CD4-positive, alpha-beta T cell treated with Interleukin-10 for 1 hour (primary cell): Measurements from ENCODE around the gene ABL1.
"Not testable (repeated sequence)": the region's sequence is repeated elsewhere in the genome, so short reads cannot be mapped to it uniquely, and the experiment has no call there.

Experiments
- DNase-seq: peaks from one replicate; pipeline ENCODE4 v3.0.0-alpha.2; 2020

ABL1 gene

DNA sequence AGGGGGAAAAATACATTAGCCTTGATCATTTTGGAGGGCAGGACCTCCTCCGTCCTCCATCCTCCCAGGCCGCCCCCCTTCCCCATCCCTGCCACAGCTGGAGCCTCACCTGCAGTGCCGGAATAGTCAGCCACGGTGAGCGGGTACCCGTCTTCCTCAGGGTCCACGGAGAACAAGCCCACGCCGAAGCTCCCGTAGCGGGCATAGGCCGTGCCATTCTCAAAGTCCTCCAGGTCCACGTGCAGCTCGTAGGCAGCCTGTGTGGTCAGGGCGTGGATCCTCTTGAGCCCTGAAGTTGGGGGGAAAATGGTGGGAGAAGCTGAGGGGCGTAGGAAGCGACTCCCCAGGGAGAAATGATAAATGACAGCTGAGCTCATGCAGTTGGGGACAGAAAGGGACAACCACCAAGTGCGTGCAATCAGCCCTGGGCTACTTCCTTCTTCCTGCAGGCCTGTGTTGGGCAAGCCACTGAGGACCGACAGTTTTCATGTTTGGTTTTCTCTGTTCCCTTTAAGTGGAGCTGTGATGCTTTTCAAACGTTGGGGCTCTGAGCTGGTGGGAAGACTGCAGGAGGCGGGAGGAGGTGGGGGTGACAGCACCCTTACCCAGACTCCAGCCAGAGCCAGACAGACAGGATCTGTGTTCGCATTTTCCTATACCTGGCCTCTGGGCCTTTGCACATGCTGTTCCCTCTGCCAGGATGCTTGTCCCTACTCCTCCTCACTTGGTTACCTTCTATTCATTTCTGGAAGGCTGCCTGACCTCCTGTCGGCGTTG, 70.3 kb downstream of the ABL1 start:
- DNase-seq = no peak

DNA sequence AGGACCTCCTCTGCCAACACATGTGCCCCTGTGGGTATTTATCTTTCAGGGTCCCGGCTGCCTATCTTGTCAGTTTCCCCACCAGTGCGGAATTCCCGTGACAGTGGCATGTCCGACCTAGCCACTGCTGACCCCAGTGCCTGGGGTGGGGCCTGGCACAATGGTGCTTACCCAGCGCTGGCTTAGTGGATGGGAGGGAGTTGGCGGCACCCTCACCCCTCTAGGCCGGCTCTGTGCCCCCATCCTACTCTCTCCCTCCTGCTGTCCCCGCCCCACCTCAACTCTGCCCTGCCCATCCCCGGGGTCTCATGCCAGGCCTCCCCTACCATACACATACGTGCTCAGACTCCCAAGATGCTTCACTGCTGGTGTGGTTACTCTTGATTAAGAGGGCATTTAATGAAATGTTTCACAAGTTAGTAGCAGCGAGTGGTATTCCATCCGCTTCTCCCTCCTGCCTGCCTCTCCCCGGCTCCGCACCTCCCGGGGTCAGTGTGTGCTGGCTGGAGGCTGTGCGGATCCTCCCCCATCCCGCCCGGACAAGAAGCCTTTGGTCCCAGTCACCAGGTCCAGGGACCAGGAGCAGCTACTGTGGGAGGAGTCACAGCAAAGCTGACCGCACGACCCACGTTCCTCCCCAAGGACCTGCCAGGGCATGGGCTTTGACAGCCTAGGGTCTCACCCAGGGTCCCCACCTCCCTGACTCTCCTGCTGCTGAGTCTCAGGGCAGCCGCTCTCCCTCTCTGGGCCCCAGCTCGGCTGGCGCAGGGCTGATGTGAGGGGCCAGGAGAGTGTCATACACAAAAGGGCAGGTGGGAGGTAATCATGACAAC, 71.1 kb downstream of the ABL1 start:
- no peak for DNase-seq

DNA sequence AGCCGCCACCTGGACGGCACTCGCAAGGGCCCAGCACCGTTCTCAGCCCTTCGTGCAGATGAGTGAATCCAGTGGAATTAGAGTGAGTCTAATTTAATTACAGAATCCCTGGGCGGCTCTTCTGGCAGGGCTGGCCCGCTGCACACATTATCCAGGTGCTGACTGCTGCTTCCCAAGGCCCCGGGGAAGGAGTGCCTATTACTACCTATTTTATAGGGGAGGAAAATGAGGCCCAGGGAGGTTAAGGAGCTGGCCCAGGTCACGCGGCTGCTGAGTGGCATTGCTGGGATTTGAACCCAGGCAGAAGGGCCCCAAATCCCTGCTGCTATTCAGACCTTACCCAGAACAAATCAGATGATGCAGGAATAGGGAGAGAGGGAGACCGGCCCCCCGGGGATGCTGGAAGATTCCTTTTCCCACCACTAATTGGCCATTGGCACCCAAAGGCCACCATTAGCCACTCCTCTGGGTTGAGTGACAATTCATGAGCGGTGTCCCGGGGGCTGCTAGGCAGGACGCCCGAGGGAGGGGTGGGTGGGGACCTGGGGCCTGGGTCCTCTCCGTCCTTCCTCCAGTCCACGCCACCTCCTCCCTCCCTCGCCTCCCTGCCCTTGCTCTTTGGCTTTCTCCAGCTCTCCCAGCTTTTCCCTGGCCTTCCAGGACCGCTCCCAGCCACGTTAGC, 71.8 kb downstream of the ABL1 start:
- no peak for DNase-seq

DNA sequence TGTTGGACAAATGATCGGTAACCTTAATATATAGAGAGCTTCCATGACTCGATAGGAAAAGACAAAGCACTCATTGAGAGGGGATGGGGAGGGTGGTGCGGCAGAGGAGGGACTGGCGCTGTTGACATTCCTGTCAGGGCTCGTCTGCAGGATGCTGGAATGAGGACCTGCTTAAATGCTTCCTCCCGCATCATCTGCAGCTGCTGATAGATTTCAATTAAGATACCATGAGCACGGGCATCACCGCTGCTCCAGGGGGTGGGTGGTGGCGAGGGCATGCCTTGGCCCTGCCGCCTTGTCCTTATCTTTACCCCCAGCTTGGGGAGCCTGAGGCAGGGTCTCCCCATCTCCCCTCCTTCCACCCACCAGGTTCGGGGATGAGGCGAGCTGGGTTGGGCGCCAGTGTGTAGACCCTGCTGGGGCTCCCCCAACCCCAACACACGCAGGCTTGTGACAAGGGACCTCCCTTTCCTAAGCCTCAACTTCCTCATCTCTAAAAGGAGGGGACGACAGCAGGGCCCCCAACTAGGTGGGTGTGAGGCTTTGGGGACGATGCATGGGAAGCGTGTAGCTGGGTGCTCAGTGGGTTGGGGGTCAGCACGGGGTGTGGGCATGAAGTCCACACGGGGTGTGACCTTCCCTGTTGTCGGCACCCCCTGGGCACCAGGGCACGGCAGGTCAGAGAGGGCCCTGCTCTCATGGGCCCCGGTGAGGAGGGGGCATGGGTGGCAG, 73.3 kb downstream of the ABL1 start:
- no peak for DNase-seq

DNA sequence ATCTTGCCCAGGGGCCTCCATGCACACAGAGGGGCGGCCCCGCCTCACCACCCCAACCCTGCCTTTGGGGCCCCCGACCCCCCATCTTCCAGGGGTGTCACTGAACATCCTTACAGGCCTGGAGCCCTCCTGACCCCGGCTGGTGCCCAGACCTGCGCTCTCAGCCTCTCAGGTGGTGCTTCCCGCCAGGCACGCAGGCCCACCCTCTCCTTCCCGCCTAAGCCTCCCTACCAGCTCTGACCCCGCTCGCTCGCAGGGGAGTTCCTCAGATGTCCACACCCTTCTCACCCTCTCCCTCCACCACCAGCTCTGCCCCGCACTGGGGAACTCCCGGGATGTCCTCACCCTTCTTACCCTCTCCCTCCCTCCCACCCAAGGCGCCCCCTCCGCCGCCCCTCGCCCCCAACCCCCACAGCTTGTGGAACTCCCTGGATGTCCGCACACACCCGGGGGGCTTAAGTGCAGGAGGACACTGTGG, 73.9 kb downstream of the ABL1 start:
- DNase-seq = no peak

DNA sequence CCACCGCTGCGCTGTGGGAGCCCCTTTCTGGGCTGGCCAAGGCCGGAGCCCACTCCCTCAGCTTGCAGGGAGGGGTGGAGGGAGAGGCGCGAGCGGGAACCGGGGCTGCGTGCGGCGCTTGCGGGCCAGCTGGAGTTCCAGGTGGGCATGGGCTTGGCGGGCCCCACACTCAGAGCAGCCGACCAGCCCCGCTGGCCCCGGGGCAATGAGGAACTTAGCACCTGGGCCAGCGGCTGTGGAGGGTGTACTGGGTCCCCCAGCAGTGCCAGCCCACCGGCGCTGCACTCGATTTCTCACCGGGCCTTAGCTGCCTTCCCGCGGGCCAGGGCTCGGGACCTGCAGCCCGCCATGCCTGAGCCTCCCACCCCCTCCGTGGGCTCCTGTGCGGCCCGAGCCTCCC, 75.0 kb downstream of the ABL1 start:
- DNase-seq = not testable (repeated sequence)

DNA sequence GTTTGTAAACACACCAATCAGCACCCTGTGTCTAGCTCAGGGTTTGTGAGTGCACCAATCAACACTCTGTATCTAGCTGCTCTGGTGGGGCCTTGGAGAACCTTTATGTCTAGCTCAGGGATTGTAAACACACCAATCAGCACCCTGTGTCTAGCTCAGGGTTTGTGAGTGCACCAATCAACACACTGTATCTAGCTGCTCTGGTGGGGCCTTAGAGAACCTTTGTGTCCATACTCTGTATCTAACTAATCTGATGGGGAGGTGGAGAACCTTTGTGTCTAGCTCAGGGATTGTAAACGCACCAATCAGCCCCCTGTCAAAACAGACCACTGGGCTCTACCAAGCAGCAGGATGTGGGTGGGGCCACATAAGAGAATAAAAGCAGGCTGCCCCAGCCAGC, 75.6 kb downstream of the ABL1 start:
- DNase-seq = not testable (repeated sequence)

DNA sequence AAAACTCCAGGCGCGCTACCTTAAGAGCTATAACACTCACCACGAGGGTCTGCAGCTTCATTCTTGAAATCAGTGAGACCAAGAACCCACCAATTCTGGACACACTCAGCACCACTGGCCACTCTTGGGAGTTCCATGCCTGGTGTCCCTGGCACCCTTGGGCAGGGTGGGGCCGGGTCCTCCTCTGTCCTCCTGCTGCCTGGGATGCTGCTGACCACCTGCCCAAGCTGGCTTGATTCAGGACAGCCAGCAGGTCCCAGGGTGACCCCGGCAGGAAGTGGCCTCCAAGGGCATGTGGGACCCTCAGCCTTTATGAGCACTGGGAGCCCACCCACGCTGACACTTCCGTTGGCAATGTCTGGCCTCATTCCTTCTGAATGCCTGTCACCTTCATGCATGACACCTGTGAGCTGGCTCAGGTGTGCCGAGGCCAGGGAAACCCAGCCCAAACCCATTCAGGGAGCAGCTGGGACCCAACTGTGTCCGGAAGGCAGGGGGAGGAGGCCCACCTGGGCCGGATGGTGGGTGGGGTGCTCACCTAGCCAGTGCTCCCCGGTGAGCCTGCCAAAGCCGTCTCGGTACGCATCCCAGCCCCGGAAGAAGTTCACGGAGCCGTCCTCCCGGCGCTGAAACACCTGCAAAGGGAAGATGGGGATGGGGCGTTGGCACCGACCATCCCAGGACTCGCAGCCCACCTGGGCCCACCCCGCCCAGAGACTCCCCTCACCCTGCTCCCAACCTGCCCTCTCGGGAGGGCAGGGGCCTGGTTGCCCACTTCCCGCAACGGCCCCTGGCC, 76.4 kb downstream of the ABL1 start:
- no peak for DNase-seq

DNA sequence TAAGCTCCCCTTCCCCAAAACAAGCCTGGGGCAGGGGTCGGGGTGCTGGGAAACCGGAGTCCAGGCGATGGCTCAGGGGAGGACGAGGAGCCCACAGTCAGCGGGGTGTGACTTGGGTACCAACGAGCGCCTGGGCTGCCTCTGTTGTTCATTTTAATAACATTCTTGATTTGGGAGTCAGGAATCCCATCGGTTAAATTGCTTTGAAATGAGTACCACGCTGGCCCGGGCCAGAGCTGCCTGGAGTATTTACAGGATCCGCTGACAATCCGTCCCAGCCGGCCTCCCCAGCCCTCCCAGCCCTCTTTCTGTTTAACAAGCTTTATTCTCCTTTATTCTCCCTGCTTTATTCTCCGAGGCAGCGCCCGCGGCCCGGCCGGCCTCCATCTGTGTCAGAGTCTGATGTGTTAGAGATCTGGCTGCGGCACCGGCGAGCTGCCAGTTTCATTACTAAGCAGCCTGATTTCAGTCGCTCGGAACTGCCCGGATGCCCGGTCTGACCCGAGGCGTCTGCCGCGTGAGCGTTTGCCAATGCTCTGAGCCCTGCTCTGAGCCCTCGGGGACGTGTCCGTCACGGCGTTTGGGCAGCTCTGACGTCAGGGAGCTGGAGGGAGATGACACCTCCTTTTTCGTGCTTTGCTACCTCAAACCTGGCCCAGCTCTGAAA, 78.0 kb downstream of the ABL1 start:
- no peak for DNase-seq

DNA sequence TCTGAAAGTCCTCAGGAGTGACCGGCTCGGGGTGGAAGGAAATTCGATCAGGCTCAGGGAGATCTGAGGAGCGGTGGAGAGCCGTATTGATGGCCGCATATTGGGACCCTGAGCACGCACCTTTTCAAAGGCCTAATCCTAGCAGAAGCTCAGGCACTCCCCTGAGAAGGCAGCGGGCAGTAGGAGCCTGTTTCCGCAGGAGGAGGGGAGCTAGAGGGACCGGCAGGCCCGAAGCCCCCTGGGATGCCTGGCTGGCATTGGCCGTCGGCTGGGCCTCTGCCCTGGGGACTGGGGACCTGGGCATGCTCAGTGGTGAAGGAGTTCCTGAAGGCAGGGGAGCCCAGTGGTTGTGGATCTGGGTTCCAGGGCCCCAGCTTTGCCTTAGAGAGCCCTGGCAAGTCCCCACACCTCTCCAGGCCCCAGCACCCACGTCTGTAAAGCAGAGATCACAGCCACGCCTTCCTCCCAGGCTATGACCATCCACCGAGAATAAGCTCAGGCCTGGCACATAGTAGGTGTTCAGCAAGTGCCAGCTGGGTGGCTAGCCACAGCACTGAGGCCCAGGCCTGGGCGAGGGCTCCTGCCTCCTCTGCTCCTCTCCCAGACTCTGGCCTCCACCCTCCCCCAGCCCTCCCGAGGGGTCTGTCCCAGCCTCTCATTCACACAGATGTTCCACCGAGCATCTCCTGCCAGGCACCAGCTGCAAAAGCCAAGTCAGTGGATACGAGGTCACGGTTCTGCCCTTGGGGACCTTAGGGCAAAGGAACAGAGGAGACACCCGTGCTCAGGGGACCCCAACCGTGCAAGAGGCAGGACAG, 78.8 kb downstream of the ABL1 start:
- DNase-seq = no peak

DNA sequence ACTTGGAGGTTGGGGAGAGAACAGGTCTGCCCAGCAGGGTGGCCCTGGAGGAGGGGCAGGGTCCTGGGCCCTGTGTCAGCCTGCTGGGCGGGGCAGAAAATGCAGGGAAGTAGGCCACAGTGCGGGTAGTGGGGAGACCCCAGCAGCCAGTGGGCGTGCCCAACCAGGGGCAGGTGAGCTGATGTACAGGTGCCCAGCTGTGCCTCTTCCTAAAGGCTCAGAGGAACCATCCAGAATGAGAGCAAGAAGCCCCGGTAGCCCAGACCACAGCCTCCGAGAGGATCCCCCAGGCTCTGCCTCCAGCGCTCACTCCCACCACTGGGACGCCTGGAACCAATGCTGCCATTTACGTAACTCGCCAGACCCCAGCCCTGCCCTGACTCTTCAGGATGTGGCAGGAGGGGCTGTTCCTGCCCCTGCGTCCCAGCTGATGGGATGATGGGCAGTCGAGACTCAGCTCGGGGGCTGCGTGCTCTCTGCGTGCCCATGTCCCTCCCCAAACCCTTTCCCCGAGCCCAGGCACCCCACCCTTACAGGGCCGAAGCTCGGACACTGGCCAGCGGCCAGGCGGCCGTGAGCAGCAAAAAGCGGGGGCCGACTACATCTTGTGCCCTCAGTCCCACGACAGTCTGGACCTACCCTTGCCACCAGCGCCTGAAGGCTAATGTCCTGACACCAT, 79.5 kb downstream of the ABL1 start:
- DNase-seq = no peak

DNA sequence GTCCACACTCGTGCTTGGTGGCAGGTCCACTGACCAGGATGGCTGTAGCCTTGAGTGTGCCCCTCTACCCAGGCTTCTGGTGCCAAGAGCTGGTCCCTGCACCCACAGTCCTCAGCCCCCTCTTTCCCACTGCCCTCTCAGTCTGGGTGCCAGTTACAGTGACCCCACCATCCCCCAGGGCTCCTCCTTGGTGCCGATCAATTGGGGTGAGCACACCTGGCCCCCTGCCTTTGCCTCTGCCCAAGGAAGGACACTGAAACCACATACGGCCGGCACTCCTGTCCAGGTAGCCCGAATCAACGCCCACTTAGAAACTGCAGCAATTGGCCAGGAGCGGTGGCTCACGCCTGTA, 80.0 kb downstream of the ABL1 start:
- no peak for DNase-seq

DNA sequence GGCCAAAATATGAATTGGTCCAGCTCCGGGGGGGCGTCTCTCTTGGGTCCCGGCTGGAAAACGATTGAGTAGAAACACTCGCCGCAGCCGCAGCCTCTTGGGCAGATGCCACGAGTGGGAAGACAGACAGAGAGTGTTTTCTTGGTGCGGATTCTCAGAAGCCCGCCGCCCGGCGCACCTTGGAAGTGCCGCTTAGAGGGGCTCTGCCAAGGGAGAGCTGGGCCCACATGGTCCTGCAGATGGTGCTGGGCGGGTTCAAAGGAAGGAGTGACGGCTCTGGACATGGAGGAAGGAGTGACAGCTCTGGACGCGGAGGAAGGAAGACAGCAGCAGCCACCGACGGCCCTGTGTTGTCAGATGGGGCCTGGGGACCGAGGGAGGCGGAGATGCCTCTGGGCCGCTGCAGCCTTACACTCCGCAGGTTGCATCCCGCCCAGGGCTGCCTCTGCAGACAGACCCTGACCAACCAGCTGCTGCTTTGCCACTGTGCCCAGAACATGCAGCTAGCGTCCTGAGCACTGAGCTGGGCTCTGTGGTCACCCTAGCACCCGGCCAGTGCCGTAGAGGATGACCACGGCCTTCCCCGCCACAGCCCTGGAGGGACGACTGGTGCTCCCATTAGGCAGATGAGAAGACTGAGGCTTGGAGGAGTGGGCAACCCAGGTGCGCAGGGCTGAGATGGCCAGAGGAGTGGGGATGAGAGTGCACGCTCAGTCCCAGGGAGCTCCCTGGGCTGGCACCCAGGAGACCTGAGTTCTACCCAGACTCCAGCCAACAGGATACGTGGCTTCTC, 82.3 kb downstream of the ABL1 start:
- DNase-seq = no peak

DNA sequence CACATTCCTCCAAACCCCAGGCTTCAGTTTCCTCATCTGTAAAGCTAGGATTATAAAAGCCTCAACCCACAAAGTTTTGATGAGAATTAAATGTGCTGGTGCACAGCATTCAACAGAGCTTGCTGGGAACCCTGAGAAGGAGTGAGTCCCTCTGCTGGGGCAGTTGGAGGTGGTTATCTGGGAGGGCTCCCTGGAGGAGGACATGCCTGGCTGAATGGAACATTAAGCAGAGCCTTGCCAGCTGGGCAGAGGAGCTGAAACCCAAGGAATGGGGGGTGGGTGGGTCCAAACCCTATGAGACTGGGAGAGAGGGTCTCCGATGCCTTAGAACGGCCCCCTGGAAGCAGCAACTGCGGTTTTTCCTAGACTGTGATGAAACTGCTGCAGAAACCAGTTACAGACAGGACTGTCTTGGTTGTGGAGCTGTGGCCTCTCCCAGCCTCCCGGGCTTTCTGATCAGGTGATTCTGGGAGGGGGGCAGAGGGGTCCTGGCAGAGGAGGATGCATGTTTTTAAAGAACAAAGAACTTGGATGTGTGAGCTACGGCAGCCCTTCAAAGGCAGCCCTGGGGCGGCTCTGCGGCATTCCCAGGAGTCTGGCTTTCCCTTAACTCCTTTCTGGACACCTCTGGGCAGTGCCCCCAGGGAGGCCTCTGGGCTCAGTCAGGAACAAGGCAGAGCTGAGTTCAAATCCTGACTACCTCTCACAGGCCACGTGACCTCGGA, 83.2 kb downstream of the ABL1 start:
- DNase-seq = no peak

DNA sequence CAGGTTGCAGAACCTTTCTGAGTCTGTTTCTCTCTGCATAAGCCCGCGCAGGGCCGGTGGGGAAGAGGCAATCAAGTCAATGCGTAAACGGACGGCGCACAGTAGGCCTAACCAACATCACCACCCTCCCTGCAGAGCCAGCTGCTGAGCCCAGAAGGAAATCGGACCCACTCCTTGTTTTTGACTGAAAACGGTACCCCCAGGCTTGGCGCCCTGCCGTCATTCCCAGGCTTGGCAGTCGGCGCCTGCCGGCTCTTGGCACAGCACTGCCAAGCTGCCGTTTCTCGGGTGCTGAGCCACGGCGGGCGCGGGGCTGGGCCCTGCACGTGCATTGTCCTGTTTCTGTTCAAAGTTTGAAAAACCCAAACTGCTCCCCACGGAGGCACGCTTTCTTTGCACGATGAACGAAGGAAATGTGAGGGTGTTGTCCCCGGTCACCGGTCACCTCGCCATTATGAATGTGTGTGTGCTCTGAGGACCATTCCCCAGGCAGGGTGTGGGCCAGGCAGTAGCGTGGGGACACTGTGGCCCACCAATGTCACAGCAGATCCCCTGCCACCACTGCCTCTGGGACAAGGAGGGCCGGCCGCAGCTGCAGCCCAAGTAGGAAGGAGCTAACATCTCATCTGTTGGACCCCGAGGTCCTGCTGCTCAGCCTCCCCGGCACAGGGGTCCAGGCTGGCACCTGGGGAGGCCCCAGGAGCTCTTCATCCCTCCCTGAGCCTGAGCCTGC, 83.9 kb downstream of the ABL1 start:
- DNase-seq = no peak

DNA sequence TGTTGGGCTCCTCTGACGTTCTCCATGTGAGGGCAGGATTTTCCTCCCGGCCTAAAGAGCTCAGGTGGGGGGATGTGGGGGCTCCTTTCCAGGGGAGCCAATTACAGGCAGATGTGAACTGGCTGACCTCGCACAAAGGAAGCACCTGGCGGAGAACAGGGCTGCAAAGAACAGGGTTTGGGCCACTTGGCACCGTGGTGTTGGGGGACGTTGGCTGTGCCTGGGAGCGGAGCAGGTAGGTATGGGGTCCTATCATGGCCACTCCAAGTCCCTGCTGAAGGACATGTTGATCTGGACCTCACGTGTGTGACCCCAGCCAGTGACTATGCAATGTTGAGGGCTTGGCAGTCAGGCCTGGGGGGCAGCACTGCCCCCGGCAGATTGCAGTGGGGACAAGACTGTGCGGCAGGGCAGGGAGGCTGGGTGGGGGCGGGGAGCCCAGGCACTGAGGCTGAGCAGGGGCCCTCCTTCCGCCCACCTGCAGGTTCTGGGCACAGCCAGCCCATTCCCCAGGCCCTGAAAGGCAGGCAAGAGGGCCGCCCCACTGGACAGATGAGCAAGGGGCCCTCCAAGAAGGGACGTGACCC, 84.6 kb downstream of the ABL1 start:
- DNase-seq = no peak

DNA sequence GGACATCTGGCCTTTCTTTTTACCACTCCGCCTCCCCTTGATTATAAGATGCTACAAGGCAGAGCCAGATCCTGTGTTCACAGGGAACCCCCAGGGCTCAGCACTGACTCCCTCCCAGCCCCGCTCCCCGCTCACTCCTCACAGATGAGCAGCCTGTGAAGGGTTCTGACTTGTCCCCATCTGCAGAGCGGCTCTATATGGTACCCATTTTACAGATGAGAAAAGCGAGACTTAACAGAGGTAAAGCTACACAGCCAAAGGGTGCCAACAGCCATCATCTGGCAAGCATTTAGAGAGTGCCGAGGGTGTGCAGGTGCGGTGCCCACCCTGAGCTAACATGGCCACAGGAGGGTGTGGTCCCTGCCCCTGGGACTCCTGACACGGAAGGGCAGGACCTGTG, 85.2 kb downstream of the ABL1 start:
- no peak for DNase-seq
